Measurements from ENCODE around the gene HPS4.

DNA sequence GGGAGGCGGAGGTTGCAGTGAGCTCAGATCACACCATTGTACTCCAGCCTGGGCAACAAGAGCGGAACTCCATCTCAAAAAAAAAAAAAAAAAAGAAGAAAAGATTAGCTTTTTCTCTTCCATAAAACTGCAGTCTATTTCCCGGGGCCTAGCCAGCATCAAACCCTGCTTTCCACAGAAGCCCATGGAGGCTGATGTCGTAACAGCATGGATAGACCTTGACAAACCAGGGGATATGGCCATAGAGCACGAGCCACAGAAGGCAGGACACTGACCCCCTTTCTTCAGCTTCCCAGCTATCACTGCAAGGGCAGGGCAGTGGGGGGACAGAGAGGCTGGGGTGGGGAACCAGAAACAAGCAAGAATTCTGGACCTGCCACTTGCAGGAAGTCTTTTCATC is 21.5 kb downstream of the HPS4 start:
- TF ChIP-seq, protein P1, sequence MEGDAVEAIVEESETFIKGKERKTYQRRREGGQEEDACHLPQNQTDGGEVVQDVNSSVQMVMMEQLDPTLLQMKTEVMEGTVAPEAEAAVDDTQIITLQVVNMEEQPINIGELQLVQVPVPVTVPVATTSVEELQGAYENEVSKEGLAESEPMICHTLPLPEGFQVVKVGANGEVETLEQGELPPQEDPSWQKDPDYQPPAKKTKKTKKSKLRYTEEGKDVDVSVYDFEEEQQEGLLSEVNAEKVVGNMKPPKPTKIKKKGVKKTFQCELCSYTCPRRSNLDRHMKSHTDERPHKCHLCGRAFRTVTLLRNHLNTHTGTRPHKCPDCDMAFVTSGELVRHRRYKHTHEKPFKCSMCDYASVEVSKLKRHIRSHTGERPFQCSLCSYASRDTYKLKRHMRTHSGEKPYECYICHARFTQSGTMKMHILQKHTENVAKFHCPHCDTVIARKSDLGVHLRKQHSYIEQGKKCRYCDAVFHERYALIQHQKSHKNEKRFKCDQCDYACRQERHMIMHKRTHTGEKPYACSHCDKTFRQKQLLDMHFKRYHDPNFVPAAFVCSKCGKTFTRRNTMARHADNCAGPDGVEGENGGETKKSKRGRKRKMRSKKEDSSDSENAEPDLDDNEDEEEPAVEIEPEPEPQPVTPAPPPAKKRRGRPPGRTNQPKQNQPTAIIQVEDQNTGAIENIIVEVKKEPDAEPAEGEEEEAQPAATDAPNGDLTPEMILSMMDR (IDR thresholded peaks at IDR 0.05 in 4 of 5, conservative IDR thresholded peaks at IDR 0.05 in 1 of 5): no peak
- TF ChIP-seq POLR2A (IDR thresholded peaks at IDR 0.05): no peak
